SIG-M5 treated with dmso at 0.1 percent for 504 hours (cell line): ENCODE data around the gene GLT8D2.
"Not testable (repeated sequence)": the region's sequence is repeated elsewhere in the genome, so short reads cannot be mapped to it uniquely, and the experiment has no call there.

Experiments used
- DNase-seq: peaks from one replicate; lab custom pipeline; 2025; ENCODE audit not compliant: unreplicated experiment; lab: John Stamatoyannopoulos, UW

The GLT8D2 gene

GRCh38 chr12:104054681-104055346 is 4.8 kb upstream of the GLT8D2 start:
- DNase-seq, result no peak

GRCh38 chr12:104050436-104050835 is 449 bp upstream of the GLT8D2 start:
- DNase-seq, result no peak

- no peak for DNase-seq
Observed at GRCh38 chr12:104049278-104049902, 597 bp downstream of the GLT8D2 start.

- DNase-seq, result no peak
Observed at GRCh38 chr12:104048811-104049210, 1.2 kb downstream of the GLT8D2 start.

GRCh38 chr12:104048162-104048561 is 1.8 kb downstream of the GLT8D2 start:
- no peak for DNase-seq

- DNase-seq, result no peak
Observed at GRCh38 chr12:104046306-104046705, 3.7 kb downstream of the GLT8D2 start.

GRCh38 chr12:104044158-104044557 is 5.8 kb downstream of the GLT8D2 start:
- DNase-seq, result no peak

- DNase-seq, result no peak
Observed at GRCh38 chr12:104042580-104042979, 7.4 kb downstream of the GLT8D2 start.

GRCh38 chr12:104039769-104040168 is 10.2 kb downstream of the GLT8D2 start:
- DNase-seq, result not testable (repeated sequence)

- not testable (repeated sequence) for DNase-seq
Observed at GRCh38 chr12:104036143-104036542, 13.8 kb downstream of the GLT8D2 start.

GRCh38 chr12:104030596-104030995 is 19.4 kb downstream of the GLT8D2 start:
- not testable (repeated sequence) for DNase-seq

- no peak for DNase-seq
Observed at GRCh38 chr12:104026841-104027599, 23.0 kb downstream of the GLT8D2 start.

GRCh38 chr12:104025771-104026170 is 24.2 kb downstream of the GLT8D2 start:
- no peak for DNase-seq

GRCh38 chr12:104024348-104024747 is 25.6 kb downstream of the GLT8D2 start:
- no peak for DNase-seq

GRCh38 chr12:104023710-104024109 is 26.3 kb downstream of the GLT8D2 start:
- no peak for DNase-seq

- no peak for DNase-seq
Observed at GRCh38 chr12:104022786-104023185, 27.2 kb downstream of the GLT8D2 start.

GRCh38 chr12:104021862-104022261 is 28.1 kb downstream of the GLT8D2 start:
- not testable (repeated sequence) for DNase-seq

- DNase-seq, result no peak
Observed at GRCh38 chr12:104012331-104012730, 37.7 kb downstream of the GLT8D2 start.

- DNase-seq, result no peak
Observed at GRCh38 chr12:104011253-104011652, 38.7 kb downstream of the GLT8D2 start.

GRCh38 chr12:104010606-104011169 is 39.3 kb downstream of the GLT8D2 start:
- DNase-seq, result no peak

- DNase-seq, result no peak
Observed at GRCh38 chr12:104010121-104010520, 39.9 kb downstream of the GLT8D2 start.

- no peak for DNase-seq
Observed at GRCh38 chr12:104006929-104007328, 43.1 kb downstream of the GLT8D2 start.
